Lung (tissue), 12 donors: Measurements from ENCODE around the gene ACTR10. TPM values are rescaled to one million over a fixed set of nuclear protein-coding genes. Genes with fewer than 3 reads are reported as not detected.
A peak's percentile ranks its signal among the peaks of the same experiment; 100 is the strongest.

Experiments
- ATAC-seq: fragments of 200-7000 bp; cut with Tn5 transposase; one replicate; pipeline ENCODE4 v1.9.1; 2020; ENCODE audit warnings: moderate number of reproducible peaks; ENCODE audit not compliant: insufficient read depth, low FRiP score
- DNase-seq, 3 donors: peaks; one replicate each; pipeline ENCODE4 v3.0.0-alpha.2; 2013 to 2017
- H3K27ac ChIP-seq, 2 donors: one replicate each; pipeline ENCODE4 v1.5.1; 2013; ENCODE audit warnings: mild to moderate bottlenecking in 2 of 2, moderate library complexity in 2 of 2, control low read depth in 1 of 2, inconsistent platforms in 1 of 2, low read depth in 1 of 2, low read length in 1 of 2
- H3K27me3 ChIP-seq, 3 donors: one replicate each; pipeline ENCODE4 v1.5.1; 2013; ENCODE audit warnings: low read length in 2 of 3; ENCODE audit not compliant: control insufficient read depth in 3 of 3, insufficient read depth in 3 of 3
- H3K36me3 ChIP-seq, 4 donors: one replicate each; pipeline ENCODE4 v1.5.1; 2013; ENCODE audit warnings: low read length in 4 of 4, mild to moderate bottlenecking in 1 of 4, moderate library complexity in 1 of 4; ENCODE audit not compliant: control insufficient read depth in 4 of 4, insufficient read depth in 4 of 4
- H3K4me1 ChIP-seq, 5 donors: one replicate each; pipeline ENCODE4 v1.5.1; 2013; ENCODE audit warnings: low read length in 5 of 5, mild to moderate bottlenecking in 2 of 5, moderate library complexity in 1 of 5; ENCODE audit not compliant: control insufficient read depth in 5 of 5, insufficient read depth in 5 of 5
- H3K4me3 ChIP-seq: one replicate; pipeline ENCODE4 v1.5.1; 2013; ENCODE audit warnings: mild to moderate bottlenecking, control low read depth, moderate library complexity
- H3K9ac ChIP-seq, 2 donors: one replicate each; pipeline ENCODE4 v1.5.1; 2013; ENCODE audit warnings: low read length in 2 of 2, control low read depth in 1 of 2; ENCODE audit not compliant: insufficient read depth in 1 of 2
- H3K9me3 ChIP-seq, 4 donors: one replicate each; pipeline ENCODE4 v1.5.1; 2013; ENCODE audit warnings: low read length in 3 of 4, mild to moderate bottlenecking in 1 of 4, moderate library complexity in 1 of 4; ENCODE audit not compliant: control insufficient read depth in 4 of 4, insufficient read depth in 3 of 4
- CTCF ChIP-seq: IDR thresholded peaks from 2 replicates; pipeline ENCODE4 v1.5.1; 2012; ENCODE audit warnings: mild to moderate bottlenecking; ENCODE audit errors: control extremely low read depth, extremely low read depth
- WGBS, 2 donors: extraction: QIAGEN DNeasy Blood & Tissue Kit; methylation state at CpG; one replicate each; pipeline ENCODE4 v1.1.7; 2013; 5-methylcytosine and 5-hydroxymethylcytosine counted together
- polyA plus RNA-seq, 2 donors: library from polyadenylated mRNA; stranded (reverse); fragments of 200-250 nt; gene quantifications; one replicate each; pipeline ENCODE4 v1.2.1, GENCODE V29; 2013
- total RNA-seq, 2 donors: library from RNA; depleted of rRNA in 1 of 2; stranded (reverse); fragments of >200 nt in 1 of 2; gene quantifications; one replicate each; pipeline ENCODE4 v1.2.1, GENCODE V29; 2014 to 2021
- donor health status: control.
- donor health status: control.
- donor health status: Bipolar disorder and iron deficiency.
- donor health status: healthy.
- donor health status: DM: yes; HTN: yes; CAD: no.

ACTR10 gene
- total and polyA plus RNA-seq, 4 donors: 53.8 to 83.6 (median 67.3) TPM

DNA sequence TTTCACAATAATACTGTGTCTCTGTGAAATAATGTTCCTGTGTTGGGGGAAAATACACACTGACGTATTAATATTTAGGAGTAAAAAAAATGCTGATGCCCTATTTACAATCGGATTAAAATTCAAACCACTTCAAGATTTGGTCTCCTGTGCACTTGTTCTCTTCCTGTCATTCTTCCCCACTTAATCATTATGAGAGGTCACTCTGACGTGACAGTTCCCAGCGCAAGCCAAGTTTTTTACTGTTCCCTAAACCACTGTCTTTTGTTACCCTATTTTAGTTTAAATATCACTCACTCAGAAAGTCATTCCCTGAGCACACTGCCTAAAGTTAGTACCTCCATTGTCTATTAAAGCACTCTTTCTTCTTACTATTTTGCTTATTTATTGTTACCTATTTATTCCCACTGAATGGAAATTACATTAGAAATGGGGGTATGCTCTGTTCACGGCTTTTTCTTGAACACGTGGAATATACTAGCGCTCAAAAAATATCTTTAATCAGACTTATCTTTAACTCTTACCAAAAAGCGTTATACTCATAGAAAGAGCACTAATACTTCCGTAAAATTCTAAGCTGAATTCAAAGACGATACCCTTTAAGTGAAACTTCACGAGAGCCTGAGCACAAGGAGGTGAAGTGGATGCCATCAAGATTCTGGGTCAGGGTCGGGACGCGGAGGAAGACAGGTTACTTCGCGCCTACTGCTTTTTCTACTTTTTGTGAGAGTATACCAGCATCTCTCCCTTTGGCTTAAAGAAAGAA is 44.0 kb downstream of the ACTR10 start:
- H3K9me3 ChIP-seq: no peaks in the 10 kb centered on the region
- no peaks in the 10 kb centered on the region for H3K27me3 ChIP-seq
- WGBS, 2 donors: 1% methylated on average over 16 of the region's 16 CpGs
- H3K36me3 ChIP-seq: peaks cover 0 to 5% (median 0%) of the 10 kb centered on the region in 4 donors
- DNase-seq (peak in 1 of 3 donors; percentile 63), ATAC-seq (peak; percentile 12)
- TF ChIP-seq CTCF: no peak
- peak overlapping the region in 1 of 2 donors; percentile 93 for H3K9ac ChIP-seq
- peak overlapping the region; percentile 77 to 85 for H3K27ac ChIP-seq
- H3K4me1 ChIP-seq: peaks cover 0 to 29% (median 4%) of the 10 kb centered on the region in 5 donors
- H3K4me3 ChIP-seq: peak overlapping the region; percentile 37

DNA sequence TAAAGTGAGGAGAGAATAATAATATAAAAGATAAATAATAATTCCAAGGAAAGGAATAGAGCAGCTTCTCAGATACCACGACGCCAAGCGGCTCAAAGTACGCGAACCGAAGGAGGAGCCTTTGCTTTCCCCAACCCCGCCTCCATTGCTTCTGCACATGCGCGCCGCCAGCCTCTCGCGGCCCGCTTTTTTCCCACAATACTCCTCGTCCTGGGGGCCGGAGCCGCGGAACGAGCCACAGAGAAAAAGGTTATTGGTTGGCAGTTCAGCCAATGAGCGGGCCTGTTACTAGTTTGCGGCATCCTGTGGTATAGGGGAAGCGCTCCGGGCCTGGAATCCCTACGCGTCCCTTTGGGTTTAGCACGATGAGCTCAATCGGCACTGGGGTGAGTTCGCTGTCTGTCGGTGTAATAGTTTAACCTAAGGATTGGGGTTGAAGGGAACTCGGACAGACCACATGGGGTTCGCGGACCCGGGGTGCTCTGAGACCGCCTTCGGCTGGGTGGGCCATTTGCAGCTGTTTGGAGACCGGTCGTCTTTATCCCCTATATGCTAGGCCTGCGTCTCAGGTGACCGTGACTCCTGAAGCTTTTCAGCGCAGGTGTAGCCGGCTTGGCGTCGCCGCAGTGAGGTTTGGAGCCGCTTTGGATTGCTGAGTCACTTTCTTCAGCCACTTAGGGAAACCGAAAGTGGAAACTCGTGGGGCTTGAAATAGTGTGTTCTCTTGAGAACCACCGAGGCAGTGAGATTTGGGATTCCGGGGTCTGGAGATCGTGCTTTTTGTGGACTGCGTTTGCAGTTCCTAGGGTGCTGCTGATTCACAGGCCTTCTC is 44.8 kb downstream of the ACTR10 start, which contains the start of gene PSMA3:
TSS of gene PSMA3 (plus strand) at position 288 of the 832 bp plus-strand sequence. CDS start at position 366, 78 bp downstream.
- no peaks in the 10 kb centered on the region for H3K9me3 ChIP-seq
- peak within 1 kb of the TSS; percentile 99 for H3K27ac ChIP-seq
- peaks cover 0 to 9% (median 3%) of the 10 kb centered on the region in 4 donors for H3K36me3 ChIP-seq
- H3K4me1 ChIP-seq: peaks cover 0 to 25% (median 4%) of the 10 kb centered on the region in 5 donors
- no peaks in the 10 kb centered on the region for H3K27me3 ChIP-seq
- WGBS, 2 donors: 0% methylated on average over 50 of the region's 50 CpGs
- no peak for TF ChIP-seq CTCF
- ATAC-seq (peak; percentile 97), DNase-seq (peak; percentile 99)
- peak within 1 kb of the TSS; percentile 85 to 99 for H3K9ac ChIP-seq
- peak within 1 kb of the TSS; percentile 96 for H3K4me3 ChIP-seq

DNA sequence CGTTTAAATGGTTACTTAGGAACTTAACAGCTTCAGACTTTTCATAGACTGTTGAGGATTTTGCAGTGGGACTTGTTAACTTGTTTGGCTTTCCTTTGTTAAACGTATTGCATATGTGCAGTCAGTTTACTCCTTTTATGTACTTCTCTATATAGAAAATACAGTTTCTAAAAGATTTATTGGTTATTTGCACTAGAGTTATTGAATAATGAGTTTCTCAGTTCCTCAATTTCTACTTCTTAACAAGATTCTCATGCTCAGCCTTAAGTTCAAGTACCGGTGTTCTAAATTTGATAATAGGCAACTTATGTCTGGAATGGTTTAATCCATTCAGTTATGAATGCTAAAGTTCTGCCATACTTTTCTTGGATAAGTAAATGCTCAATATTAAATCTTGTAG is 45.6 kb downstream of the ACTR10 start:
- no peak for ATAC-seq
- peak overlapping the region; percentile 96 for H3K4me3 ChIP-seq
- TF ChIP-seq CTCF: no peak
- no peaks in the 10 kb centered on the region for H3K27me3 ChIP-seq
- H3K27ac ChIP-seq: peak overlapping the region in 1 of 2 donors; percentile 99
- peak overlapping the region; percentile 85 to 99 for H3K9ac ChIP-seq
- no peak for DNase-seq
- WGBS, 2 donors: 1 to 2% methylated on average over 3 of the region's 3 CpGs
- H3K36me3 ChIP-seq: peaks cover 0 to 10% (median 5%) of the 10 kb centered on the region in 4 donors
- H3K9me3 ChIP-seq: no peaks in the 10 kb centered on the region
- H3K4me1 ChIP-seq: peaks cover 0 to 25% (median 4%) of the 10 kb centered on the region in 5 donors
